Measurements from ENCODE around the gene SYAP1. TPM values are rescaled to one million over a fixed set of nuclear protein-coding genes. Genes with fewer than 3 reads are reported as not detected.

The SYAP1 gene
- polyA plus RNA-seq, 1 experiment = 16.2 TPM

- H3K9me3 ChIP-seq (ENCODE audit: control insufficient read depth, insufficient read depth, low read length) = no peaks in the 10 kb centered on the region
- CTCF ChIA-PET = interaction anchor here (0.5 to 0.6 kb wide), 2 partner anchors 864 to 1202 kb away, joined by 3 read pairs; no protein-coding TSS in a partner anchor
- TF ChIP-seq, protein P1, sequence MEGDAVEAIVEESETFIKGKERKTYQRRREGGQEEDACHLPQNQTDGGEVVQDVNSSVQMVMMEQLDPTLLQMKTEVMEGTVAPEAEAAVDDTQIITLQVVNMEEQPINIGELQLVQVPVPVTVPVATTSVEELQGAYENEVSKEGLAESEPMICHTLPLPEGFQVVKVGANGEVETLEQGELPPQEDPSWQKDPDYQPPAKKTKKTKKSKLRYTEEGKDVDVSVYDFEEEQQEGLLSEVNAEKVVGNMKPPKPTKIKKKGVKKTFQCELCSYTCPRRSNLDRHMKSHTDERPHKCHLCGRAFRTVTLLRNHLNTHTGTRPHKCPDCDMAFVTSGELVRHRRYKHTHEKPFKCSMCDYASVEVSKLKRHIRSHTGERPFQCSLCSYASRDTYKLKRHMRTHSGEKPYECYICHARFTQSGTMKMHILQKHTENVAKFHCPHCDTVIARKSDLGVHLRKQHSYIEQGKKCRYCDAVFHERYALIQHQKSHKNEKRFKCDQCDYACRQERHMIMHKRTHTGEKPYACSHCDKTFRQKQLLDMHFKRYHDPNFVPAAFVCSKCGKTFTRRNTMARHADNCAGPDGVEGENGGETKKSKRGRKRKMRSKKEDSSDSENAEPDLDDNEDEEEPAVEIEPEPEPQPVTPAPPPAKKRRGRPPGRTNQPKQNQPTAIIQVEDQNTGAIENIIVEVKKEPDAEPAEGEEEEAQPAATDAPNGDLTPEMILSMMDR (IDR thresholded peaks at IDR 0.05; ENCODE audit: low read depth, low read length) = no peak
- POLR2A ChIA-PET = no interaction called here
- H3K27ac ChIP-seq (ENCODE audit: low read depth, low read length) = no peak overlapping the region
- no peak overlapping the region for H3K4me3 ChIP-seq (ENCODE audit: low read depth, low read length)
- H3K27me3 ChIP-seq (ENCODE audit: control insufficient read depth, insufficient read depth, low read length) = no peaks in the 10 kb centered on the region
- no peak for DNase-seq (ENCODE audit: low read depth, low spot score)
These were observed 16.5 kb upstream of the SYAP1 start for GRCh38 chrX:16702700-16703599.

DNA sequence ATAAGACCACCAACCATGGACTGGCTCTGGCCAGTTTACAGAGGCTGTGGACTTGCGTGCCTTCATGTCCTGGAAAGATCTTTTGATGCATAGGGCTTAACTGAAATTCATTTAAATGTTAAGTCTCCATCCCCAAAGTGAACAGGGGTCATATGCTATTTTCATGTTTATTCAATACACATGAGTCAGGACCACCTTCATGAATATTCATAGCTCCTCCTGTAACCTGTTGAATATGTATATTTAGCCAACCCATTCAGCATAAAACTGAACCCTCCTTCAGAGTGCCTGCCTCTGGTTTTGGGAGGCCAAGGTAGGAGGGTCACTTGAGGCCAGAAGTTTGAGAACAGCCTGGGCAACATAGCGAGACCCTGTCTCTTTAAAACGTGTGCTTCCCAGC lies 14.0 kb upstream of the SYAP1 start:
- ChIA-PET POLR2A (no interaction called here), CTCF (no interaction called here)
- Histone ChIP-seq H3K27me3 (ENCODE audit: control insufficient read depth, insufficient read depth, low read length) (no peaks in the 10 kb centered on the region), H3K27ac (ENCODE audit: low read depth, low read length) (no peak overlapping the region), H3K9me3 (ENCODE audit: control insufficient read depth, insufficient read depth, low read length) (no peaks in the 10 kb centered on the region), H3K4me3 (ENCODE audit: low read depth, low read length) (no peak overlapping the region)
- TF ChIP-seq, protein P1 (IDR thresholded peaks at IDR 0.05; ENCODE audit: low read depth, low read length) = no peak
- no peak for DNase-seq (ENCODE audit: low read depth, low spot score)

GRCh38 chrX:16708016-16708415 lies 11.4 kb upstream of the SYAP1 start:
- Histone ChIP-seq H3K27me3 (ENCODE audit: control insufficient read depth, insufficient read depth, low read length) (no peaks in the 10 kb centered on the region), H3K27ac (ENCODE audit: low read depth, low read length) (no peak overlapping the region), H3K4me3 (ENCODE audit: low read depth, low read length) (no peak overlapping the region), H3K9me3 (ENCODE audit: control insufficient read depth, insufficient read depth, low read length) (no peaks in the 10 kb centered on the region)
- ChIA-PET POLR2A (no interaction called here), CTCF (no interaction called here)
- DNase-seq (ENCODE audit: low read depth, low spot score) = no peak
- TF ChIP-seq, protein P1 (IDR thresholded peaks at IDR 0.05; ENCODE audit: low read depth, low read length) = no peak

GRCh38 chrX:16711219-16711811 lies 8.1 kb upstream of the SYAP1 start:
- Histone ChIP-seq H3K27me3 (ENCODE audit: control insufficient read depth, insufficient read depth, low read length) (no peaks in the 10 kb centered on the region), H3K9me3 (ENCODE audit: control insufficient read depth, insufficient read depth, low read length) (no peaks in the 10 kb centered on the region), H3K4me3 (ENCODE audit: low read depth, low read length) (peak overlapping the region; percentile 66), H3K27ac (ENCODE audit: low read depth, low read length) (no peak overlapping the region)
- TF ChIP-seq, protein P1 (IDR thresholded peaks at IDR 0.05; ENCODE audit: low read depth, low read length) = no peak
- CTCF ChIA-PET = interaction anchor here (0.6 to 1.4 kb wide), 2 partner anchors 15 to 273 kb away, joined by 3 read pairs; no protein-coding TSS in a partner anchor
- POLR2A ChIA-PET = no interaction called here
- DNase-seq (ENCODE audit: low read depth, low spot score) = no peak

All from AG04450 (cell line).